Epithelial cell of esophagus (primary cell): ENCODE measurements around the gene CLIP1.

Experiments
- DNase-seq: peaks from one replicate; pipeline ENCODE4 v3.0.0; 2010; ENCODE audit warnings: low read depth
- H3K4me3 ChIP-seq: 2 replicates; pipeline ENCODE4 v1.5.1; 2011; ENCODE audit warnings: mild to moderate bottlenecking, low read length, control low read depth
- CTCF ChIP-seq: IDR thresholded peaks from 2 replicates; pipeline ENCODE4 v1.5.1; 2011; ENCODE audit warnings: low read depth, mild to moderate bottlenecking, low read length, control low read depth, inconsistent platforms; ENCODE audit not compliant: insufficient read depth; ENCODE audit errors: missing control alignments

Gene CLIP1

DNA sequence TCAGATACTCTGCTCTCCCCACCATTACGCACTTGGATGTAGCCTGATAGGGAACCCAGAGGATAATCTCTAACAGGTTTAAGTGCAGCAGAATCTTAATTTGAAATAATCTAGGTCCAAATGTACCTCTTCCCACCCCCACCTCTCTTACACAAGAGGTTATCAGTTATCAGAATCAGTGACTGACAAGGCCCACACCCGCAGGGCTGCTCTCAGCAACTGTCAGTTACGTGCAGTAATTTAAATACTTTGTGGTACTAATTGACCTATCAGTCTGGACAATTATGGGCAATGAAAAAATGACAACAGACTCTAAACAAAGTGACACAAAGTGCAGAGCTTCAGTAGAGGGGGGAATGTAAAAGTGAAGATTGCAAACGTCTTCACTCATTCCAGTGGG, 74.0 kb downstream of the CLIP1 start:
- no peak overlapping the region for H3K4me3 ChIP-seq
- no peak for TF ChIP-seq CTCF
- DNase-seq = no peak

DNA sequence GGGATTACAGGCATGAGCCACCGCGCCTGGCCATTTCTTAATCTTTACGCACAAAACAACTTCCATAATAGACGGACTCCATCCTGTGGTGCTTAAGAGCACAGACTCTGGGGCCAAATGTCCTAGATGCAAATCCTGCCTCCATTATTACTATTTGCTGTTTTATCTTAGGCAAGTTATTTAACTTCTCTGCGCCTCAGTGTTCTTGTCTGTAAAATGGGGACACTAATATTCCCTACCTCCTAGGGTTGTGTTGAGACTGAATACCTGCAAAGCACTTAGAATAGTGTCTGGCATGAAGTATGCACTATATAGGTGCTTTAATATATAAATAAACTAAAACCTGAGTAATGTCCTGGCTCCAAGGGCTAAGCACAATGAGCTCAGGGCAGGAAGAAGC, 76.4 kb downstream of the CLIP1 start:
- TF ChIP-seq CTCF = no peak
- H3K4me3 ChIP-seq = no peak overlapping the region
- no peak for DNase-seq

DNA sequence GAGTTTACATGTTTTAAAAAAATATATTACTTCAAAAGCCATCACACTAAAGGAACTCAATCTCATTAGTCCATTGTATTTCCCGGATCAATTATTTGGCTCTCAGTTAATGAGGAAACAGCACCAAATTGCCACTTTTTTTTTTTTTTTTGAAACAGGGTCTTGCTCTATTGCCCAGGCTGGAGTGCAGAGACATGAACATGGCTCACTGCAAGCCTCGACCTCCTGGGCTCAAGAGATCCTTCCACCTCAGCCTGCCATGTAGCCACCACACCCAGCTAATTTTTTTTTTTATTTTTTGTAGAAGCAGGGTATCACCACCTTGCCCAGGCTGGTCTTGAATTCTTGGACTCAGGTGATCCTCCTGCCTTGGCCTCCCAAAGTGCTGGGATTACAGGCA, 77.4 kb downstream of the CLIP1 start:
- no peak for TF ChIP-seq CTCF
- DNase-seq = no peak
- H3K4me3 ChIP-seq = no peak overlapping the region

DNA sequence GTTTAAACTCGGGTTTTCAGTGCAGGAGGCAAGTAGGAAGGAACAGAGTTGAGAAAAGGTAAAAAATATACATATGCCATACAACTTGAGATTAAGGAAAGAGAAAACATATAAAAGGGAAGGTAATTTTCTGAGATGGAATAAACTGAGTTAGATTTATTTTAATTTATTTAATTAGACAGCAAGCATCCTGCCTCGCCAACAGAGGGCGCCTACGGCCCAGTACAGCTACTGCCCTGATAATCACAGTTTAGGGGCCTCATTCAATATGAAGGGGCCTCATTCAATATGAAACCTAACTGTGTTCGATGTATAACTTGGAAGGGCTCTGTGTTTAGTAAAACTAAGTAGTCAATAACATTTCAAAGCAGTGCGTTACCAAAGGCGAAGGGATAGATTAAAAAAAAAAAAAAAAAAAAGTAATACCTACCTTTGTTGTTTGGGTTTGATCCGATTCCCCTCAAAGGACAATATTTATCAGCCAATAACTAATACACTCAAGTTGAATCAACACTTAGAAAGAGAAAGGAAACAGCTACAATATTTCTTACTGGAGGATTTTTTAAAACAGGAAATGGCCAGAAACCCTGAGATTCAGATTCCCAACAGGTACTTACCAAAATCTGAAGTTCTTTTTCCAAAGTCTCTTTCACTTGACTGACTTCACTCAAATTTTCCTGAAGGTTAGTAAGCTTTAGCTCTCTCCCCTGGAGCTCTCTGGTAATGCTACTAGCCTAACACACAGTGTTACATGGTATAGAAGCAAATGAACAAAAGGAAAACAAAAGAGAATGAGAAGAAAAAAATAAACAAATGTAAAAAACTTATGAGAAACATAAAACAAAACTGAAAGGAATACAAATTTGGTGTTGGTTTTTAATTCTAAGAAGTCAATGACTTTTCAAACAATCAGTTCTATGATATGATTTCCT, 86.2 kb downstream of the CLIP1 start:
- DNase-seq = peak; percentile 39
- TF ChIP-seq CTCF = peak; percentile 80
- H3K4me3 ChIP-seq = no peak overlapping the region

DNA sequence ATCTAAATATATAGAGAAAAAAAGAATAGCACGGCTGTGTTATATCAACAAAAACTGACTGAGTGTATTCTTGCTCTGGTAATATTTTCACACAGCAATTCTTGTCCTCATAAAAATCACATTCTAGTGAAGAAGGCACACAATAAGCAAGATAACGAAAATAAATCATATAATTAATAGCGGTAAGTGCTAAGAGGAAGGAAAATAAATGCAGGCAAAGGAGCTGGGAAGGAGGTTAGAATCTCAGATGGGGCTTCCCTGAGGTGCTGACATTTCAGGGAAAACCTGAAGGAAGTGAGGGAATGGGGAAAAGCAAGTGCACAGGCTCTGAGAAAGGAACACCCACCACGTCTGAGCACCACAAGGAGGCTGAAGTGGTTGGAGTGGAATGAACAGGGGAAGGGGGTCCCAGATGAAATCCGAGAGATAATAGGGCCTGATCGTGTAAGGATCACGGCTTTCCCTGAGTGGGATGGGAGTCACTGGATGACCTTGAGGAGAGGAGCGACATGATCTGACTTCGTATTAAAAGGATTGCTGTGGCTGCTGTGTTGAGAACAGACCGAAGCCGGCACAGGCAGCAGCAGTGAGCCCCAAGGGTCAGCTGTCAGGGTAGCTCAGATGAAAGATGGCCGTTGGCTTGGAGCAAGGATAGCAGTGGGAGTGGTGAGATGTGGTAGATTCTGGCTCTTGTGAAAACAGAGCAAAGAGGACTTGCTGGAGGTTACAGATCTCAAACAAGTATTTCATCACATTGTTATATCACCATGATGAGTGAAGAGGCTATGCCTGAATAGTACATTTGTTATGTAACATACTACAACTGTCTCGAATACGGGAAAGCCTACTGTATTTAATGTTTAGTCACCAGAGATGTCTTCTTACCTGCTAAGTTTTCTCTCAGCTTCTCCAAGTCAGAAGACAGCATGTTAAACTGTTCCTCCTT, 89.1 kb downstream of the CLIP1 start:
- TF ChIP-seq CTCF = no peak
- H3K4me3 ChIP-seq = no peak overlapping the region
- no peak for DNase-seq

DNA sequence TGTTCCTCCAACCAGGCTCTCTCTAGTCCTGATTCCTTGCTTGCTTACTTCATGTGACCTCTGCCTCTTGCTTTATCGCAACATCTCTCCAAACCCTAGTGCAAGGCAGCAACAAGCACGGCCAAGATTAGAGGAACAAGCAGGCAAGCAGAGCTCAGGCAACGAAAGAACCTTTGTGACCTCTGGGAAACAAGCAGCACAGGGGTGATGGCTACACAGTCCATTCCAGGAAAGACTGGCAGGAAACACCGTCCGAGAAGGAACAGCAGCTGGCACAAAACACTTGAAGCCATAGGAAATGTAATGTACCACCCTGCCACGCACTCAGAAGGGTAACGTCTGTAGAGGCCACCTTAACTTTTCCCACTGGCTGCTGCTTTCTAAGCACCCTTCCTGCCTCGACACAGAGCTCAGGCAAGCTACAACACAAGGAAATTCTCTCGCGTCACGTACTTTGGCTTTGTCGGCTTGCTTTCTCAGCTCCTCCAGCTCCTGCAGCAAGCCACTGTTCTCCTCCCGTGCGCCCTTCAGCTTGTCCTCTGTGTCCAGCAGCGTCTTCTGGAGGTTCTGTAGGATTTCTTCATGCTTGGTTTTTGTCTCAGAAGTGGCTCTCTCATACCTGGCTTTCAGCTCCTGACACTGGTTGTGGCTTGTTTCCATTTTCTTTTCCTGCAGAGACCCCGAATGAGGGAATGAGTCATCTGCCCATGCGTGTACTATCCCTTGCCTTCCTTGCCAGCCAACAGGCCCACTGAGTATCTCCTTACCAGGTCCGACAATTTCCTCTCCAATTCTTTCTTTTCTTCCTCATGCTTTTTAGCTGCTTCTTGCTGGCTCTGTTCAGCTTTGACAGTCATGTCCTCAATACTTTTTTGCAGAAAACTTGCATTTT, 94.7 kb downstream of the CLIP1 start:
- no peak for DNase-seq
- no peak for TF ChIP-seq CTCF
- no peak overlapping the region for H3K4me3 ChIP-seq
